ENCODE measurements around the gene RORB. TPM values are rescaled to one million over a fixed set of nuclear protein-coding genes. Genes with fewer than 3 reads are reported as not detected.

RORB gene
- total RNA-seq, 1 donor from 2014 or later, result 2.7 TPM

- no peak for DNase-seq (ENCODE audit: extremely low spot score in 2 of 2)
- Histone ChIP-seq H3K27me3 (no peaks in the 10 kb centered on the region), H3K36me3 (no peaks in the 10 kb centered on the region), H3K27ac (no peak overlapping the region), H3K9me3 (no peaks in the 10 kb centered on the region), H3K4me1 (no peaks in the 10 kb centered on the region), H3K4me3 (no peak overlapping the region)
- intact Hi-C loops (cut with DNase I), result no loop called here
- TF ChIP-seq CTCF (IDR thresholded peaks at IDR 0.05), result no peak
- no peak for TF ChIP-seq POLR2AphosphoS5 (IDR thresholded peaks at IDR 0.05; ENCODE audit: insufficient read depth in 1 of 2, low read depth in 1 of 2)
- TF ChIP-seq POLR2A (IDR thresholded peaks at IDR 0.05), result no peak
Observed at GRCh38 chr9:74719306-74719705, 222.2 kb downstream of the RORB start.

GRCh38 chr9:74721696-74722660 lies 224.8 kb downstream of the RORB start:
- Histone ChIP-seq H3K27me3 (no peaks in the 10 kb centered on the region), H3K4me1 (no peaks in the 10 kb centered on the region), H3K9me3 (no peaks in the 10 kb centered on the region), H3K27ac (no peak overlapping the region), H3K4me3 (no peak overlapping the region), H3K36me3 (no peaks in the 10 kb centered on the region)
- no peak for TF ChIP-seq POLR2A (IDR thresholded peaks at IDR 0.05)
- no peak for TF ChIP-seq POLR2AphosphoS5 (IDR thresholded peaks at IDR 0.05; ENCODE audit: insufficient read depth in 1 of 2, low read depth in 1 of 2)
- no peak for TF ChIP-seq CTCF (IDR thresholded peaks at IDR 0.05)
- intact Hi-C loops (cut with DNase I), result no loop called here
- DNase-seq (ENCODE audit: extremely low spot score in 2 of 2), result no peak

GRCh38 chr9:74724317-74724716 lies 227.2 kb downstream of the RORB start:
- H3K4me3 ChIP-seq, result no peak overlapping the region
- H3K27me3 ChIP-seq, result no peaks in the 10 kb centered on the region
- H3K4me1 ChIP-seq, result no peaks in the 10 kb centered on the region
- no peaks in the 10 kb centered on the region for H3K9me3 ChIP-seq
- intact Hi-C loops (cut with DNase I), result no loop called here
- H3K27ac ChIP-seq, result no peak overlapping the region
- H3K36me3 ChIP-seq, result no peaks in the 10 kb centered on the region
- no peak for TF ChIP-seq POLR2A (IDR thresholded peaks at IDR 0.05)
- no peak for TF ChIP-seq POLR2AphosphoS5 (IDR thresholded peaks at IDR 0.05; ENCODE audit: insufficient read depth in 1 of 2, low read depth in 1 of 2)
- no peak for TF ChIP-seq CTCF (IDR thresholded peaks at IDR 0.05)
- no peak for DNase-seq (ENCODE audit: extremely low spot score in 2 of 2)

GRCh38 chr9:74726581-74726980 lies 229.4 kb downstream of the RORB start:
- intact Hi-C loops (cut with DNase I), result no loop called here

More at GRCh38 chr9:74726581-74726980, 229.4 kb downstream of the RORB start:
- Histone ChIP-seq H3K27ac (no peak overlapping the region), H3K27me3 (no peaks in the 10 kb centered on the region), H3K9me3 (no peaks in the 10 kb centered on the region), H3K4me3 (no peak overlapping the region), H3K36me3 (no peaks in the 10 kb centered on the region), H3K4me1 (no peaks in the 10 kb centered on the region)
- no peak for TF ChIP-seq POLR2AphosphoS5 (IDR thresholded peaks at IDR 0.05; ENCODE audit: insufficient read depth in 1 of 2, low read depth in 1 of 2)
- no peak for TF ChIP-seq CTCF (IDR thresholded peaks at IDR 0.05)
- TF ChIP-seq POLR2A (IDR thresholded peaks at IDR 0.05), result no peak
- DNase-seq (ENCODE audit: extremely low spot score in 2 of 2), result no peak

Measured in vagina (tissue), 2 donors.